SH-SY5Y (cell line): Measurements from ENCODE around the gene PACS1.

Experiments
- GATA2 ChIP-seq: IDR thresholded peaks from 2 replicates; pipeline ENCODE4 v1.6.1; 2011; ENCODE audit warnings: mild to moderate bottlenecking, low read depth, low read length
- GATA3 ChIP-seq: IDR thresholded peaks from 2 replicates; pipeline ENCODE4 v1.6.1; 2011; ENCODE audit warnings: low read depth, mild to moderate bottlenecking, low read length, moderate library complexity

- TF ChIP-seq GATA2 (no peak), GATA3 (no peak)
Observed at GRCh38 chr11:66289548-66290329, 219.7 kb downstream of the PACS1 start.
